GM18951 (cell line): Measurements from ENCODE around the gene CTRB2.
"Not testable (repeated sequence)": the region's sequence is repeated elsewhere in the genome, so short reads cannot be mapped to it uniquely, and the experiment has no call there.

ENCODE experiments used
- POLR2A ChIP-seq: IDR thresholded peaks from 4 replicates; pipeline ENCODE4 v1.6.1; 2011; ENCODE audit warnings: mild to moderate bottlenecking; ENCODE audit not compliant: insufficient read length, insufficient read depth; ENCODE audit errors: extremely low read depth
- in situ Hi-C: fragments of 300-500 bp; cut with MboI; formaldehyde crosslinking; loops from one replicate; pipeline ENCODE4 v1.12.0; 2022; ENCODE audit warnings: low sequenced_read_pairs, mixed read lengths, inconsistent platforms; ENCODE audit not compliant: unreplicated experiment

The CTRB2 gene

DNA sequence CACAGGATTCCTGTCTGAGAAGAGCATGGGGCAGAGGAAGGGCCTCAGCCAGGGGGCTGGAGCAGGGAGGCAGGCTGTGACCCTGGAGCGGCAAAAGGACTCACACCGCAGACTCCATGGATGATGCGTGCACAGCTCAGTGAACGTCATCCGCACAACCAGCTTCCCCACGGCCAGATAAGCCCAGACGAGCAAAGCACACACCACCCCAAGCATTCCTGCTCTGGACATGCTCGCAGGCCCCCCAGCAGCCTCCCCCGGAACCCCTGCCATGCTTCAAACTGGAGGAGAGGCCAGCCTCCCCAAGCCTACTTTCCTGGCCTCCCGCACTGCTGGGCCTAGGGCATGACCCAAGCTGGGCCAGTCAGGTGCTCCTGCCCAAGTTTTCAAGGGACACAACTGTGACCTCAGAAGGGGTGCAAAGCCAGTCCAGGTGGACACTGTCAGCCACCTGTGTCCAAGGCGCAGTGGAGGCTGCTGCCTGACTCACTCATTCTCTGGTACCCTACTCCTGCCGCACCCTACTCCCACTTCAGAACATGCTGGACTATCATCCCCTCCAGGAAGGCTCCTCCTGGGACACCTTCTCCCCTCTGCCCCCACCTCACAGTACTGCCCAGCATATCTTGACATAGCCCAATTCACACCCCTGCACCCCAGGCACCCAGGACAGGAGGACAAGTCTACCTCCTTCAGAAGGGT is 39.7 kb upstream of the CTRB2 start:
- in situ Hi-C loops: no loop called here
- no peak for TF ChIP-seq POLR2A

DNA sequence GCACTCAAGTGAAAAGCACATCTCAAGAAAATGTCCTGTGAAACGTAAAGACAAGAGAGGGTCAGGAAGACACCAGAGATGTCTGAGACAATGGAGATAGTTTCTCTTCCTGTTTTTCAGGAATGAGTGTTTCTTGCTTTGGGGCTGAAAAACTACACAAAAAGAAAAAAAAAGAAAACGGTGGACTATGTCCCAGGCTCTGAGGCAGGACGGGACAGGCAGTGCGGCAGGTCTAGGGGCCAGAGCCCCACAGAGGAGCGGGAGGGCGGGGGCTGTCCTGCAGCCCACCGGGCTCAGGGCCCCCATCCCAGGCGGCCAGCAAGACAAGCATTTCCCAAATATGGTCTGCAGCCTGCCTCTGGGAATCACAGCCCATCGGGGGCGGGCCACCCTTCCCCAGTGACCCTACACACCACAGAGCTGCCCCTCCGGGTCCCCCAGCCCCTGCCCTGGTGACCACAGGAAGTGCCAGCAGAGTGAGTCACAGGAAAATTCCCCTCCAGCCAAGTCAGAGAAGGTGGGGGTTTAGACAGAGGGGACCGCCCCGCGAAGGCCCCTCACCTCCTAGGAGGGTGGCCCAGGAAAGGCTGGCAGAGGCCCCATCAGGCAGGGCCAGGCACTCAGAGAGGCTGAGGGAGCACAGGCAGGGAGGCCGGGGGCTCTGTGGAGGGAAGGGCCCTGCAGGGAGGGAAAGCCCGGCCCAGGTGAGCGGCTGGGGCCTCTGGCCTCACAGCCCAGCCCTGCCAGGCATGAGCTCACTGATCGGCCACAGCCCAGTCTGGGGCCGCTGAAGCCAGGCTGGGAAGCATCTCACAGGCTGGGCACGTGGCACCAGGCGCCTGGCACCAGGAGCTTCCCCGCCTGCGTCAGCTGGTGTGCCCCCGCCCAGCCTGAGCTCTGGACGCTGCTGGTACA is 38.1 kb upstream of the CTRB2 start:
- in situ Hi-C loops: no loop called here
- no peak for TF ChIP-seq POLR2A

DNA sequence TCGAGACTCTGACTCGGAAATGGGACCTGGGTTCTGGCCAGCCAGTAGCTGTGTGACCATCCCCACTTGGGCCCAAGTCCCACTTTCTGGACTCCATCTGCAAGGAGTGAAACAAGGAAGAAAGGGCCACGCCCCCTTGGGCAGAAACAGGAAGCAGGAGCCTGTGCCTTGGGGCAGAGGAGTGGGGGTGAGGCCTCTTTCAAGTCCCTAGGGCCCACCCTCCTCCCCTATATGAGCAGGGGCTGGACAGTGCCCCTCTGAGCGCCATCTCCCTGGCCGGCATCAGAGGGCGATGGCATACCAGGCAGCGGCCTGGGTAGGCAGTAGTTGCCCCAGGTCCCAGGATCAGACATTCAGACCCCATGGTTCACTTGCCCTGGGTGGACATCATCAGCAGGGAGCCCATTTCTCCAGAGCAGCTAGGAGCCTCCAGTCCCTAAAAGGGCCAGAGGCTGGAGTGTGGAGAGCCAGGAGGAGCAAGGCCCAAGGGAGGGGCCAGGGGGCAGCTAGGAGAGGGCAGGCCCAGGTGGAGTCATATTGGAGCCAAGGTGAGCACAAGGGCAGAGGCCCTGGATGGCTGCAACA is 37.4 kb upstream of the CTRB2 start:
- in situ Hi-C loops: no loop called here
- no peak for TF ChIP-seq POLR2A

DNA sequence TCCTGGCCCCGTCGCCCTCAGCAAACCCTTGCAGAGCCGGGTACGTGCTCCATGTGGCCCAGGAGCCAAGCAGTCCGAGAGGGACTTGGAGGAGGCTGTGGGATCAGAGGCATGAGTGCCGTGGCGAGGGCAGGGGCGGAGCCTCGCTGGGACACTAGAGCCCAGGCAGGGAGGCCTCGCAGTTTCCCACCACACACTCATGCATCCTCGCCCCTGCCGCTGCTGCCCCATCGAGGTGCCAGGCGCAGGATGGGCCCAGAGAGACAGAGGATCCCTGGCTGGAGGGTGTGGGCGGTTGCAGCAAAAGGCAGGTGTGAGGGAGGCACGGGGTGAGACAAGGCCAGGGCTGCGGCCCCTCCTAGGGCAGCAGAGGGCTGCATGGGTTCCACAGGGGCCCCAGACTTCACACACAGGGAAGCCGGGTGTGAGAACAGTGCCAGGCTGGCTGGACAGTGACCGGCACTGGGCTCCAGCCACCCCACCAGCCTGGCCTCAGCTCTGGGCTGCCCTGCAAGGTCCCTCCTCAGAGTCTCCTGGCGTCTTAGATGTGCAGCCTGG is 36.8 kb upstream of the CTRB2 start:
- in situ Hi-C loops: no loop called here
- no peak for TF ChIP-seq POLR2A

DNA sequence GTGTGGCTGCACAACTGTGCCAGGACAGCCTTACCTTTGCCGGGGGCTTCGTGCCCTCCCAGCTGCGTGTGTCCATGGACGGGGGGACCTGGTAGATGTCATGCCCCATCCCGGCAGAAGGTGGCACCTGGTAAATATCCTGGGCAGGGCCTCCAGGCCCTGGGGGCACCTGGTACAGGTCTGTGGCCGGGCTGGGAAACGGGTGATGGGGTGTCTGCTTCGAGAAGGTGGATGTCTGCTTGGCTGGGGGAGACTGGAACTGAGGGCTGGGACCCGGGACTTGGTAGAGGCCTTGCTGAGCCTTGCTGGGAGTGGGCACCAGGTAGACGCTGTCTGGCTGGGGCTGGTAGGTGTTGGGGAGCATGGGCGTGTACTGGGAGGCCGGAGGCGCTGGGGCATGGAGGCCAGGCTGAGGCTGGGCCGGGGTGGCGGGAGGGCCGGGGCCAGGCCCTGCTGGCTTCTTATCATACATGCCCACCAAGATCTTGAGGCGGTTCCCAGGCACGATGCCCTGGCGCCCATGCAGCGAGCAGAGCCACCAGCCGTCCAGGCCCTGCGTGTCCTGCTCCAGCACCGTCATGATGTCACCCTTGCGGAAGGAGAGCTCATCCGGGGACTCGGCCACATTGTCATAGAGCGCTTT is 35.6 kb upstream of the CTRB2 start:
- in situ Hi-C loops: not testable (repeated sequence)

DNA sequence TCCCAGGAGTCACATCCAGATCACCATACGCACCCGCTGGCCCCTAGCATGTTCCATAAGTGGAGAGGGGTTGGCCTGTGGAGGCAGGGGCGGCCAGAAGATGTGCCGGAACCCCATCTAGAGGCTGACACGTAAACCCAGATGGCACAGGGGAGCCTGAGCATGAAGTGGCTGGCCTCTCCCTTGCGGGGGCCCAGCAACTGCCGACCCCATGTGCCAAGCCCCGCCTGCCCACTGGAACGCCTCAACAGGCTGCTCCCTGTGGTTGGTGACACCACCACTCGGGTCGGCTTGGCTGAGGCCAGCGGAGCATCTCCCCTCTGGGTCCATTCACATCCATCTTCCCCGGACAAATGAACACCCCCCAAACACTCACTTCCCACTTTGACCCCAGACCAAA is 35.0 kb upstream of the CTRB2 start:
- no peak for TF ChIP-seq POLR2A
- in situ Hi-C loops: no loop called here

DNA sequence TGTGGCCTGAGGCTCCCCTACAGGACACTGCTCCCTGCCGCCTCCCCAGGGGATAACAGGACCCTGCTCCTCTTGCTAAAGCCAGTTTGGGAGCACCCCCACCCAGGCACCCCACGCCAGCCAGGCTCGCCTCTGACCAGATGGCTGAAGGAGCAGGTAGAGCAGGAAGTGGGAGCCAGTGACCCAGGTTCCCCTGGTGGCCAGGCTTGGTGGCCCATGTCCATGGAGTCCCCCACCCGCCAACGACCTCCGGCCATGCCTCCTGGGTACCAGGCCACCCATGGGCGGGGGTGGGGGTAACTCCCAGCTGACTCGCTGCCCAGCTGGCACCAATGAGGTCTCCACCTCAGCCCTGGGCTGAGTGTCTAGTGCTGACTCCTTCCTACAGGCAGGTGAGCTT is 34.5 kb upstream of the CTRB2 start:
- no peak for TF ChIP-seq POLR2A
- in situ Hi-C loops: no loop called here

DNA sequence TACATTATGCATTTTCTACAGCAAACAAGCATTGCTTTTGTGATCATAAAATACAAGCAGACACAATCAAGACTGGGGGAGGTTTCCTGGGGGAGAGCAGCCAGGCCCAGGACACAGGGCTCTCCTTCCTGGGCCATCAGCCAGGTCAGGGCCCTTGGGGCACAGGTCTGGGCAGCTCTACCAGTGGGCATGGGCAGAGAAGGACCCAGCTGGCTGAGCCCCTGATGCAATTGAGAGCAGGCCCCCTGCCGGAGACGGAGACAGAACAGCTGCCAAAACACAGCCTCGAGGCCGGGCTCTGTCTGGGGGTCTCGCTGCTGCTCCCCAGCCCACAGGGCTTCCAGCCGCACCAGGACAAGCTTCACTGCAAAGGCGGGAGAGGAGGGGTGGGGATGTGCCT is 33.7 kb upstream of the CTRB2 start:
- in situ Hi-C loops: not testable (repeated sequence)

DNA sequence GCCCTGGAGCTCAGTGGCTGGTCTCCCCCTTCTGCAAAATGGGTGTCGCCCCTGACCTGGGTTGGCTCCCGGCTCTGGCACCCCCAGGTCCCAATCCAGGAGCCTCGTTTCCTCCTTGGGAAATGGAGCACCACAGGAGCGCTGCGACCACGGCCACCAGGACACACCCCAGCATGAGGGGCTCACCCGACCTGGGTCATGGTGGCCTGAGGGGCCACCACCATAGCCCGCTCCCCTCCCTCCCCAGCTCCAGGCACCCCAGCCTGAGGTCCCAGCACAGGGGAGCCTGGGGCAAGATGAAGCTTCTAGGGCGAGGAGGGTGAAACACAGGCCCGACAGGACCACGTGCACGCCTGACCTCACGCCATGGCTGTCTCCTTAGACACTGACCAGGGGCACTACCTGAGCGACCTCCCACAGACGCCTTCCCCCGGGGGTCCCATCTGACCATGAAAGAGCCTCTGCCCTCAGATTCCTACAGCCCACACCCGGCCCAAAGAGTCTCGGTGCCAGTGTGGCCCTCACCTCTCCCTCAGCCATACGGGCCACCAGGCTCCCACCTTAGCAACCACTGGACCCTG is 32.7 kb upstream of the CTRB2 start:
- in situ Hi-C loops: no loop called here
- no peak for TF ChIP-seq POLR2A

DNA sequence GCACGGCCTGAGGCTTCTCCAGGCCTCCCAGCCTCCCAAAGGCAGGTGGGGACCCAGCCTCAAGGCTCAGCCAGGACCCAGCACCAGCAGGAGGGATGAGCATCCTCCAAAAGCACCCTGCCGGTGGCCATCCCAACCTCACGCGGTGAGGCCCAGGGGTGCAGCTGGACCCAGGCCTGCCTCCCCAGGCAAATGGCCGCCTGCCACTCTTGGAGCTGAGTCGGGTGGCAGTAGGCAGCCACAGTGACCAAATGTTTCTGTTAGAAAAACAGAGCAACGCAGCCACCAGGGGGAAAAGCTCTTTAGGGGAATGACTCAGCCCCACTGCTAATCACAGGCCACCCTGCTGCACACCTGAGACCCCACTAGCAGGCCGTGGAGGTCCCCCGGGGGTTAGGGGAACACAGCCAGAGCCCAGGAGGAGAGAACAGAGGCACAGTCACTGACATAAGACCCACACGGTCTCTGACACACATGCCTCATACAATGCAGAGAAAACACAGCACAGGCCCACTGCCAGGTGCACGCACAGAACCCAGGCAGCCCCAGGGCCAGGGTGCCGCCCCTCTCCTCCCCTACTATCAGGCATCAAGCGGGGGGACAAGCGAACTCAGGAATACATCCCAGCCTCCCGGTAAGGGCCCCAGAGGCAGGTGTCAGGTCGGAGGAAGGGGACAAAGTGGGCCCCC is 32.0 kb upstream of the CTRB2 start:
- in situ Hi-C loops: no loop called here
- no peak for TF ChIP-seq POLR2A

DNA sequence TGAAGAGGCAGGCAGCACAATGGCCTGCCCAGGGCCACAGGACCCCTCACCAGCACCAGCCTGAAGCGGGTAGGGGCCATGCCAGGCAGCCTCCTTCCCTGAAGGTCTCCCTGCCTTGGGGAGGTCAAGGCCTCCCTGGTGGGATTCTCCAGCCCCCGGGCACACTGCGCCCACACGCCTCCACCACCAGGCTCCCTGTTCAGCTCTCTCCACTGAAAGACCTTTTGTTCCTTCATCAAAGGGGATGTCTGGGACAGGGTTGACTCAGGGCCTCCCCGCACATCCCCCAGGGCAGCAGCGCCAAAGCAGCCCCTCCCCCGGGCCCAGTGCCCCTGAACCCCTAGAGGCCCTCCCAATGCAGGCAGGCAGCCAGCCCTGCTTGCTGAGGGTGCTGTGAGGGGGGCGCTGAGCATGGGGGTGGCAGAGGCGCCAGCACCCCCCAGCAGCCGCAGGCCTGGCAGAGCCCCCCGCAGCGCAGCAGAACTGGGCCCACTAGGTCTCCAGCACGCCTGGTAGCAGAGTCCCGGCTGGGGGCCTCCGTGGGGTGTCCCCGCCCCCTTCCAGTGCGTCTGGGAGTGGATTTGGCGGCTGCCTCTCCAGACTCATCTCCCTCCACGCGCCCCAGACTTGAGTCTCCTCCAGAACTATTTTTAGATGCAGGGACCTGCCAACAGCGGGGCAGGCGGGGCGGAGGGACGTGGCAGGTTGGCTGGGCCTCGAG is 31.3 kb upstream of the CTRB2 start:
- in situ Hi-C loops: no loop called here
- no peak for TF ChIP-seq POLR2A
